Trophoblast cell (in vitro differentiated cells and primary cell): Measurements from ENCODE around the gene BEGAIN.

ENCODE experiments used
- DNase-seq, 2 donors: peaks; one replicate each; pipeline ENCODE4 v3.0.0-alpha.2; 2016
- H2AFZ ChIP-seq: 2 replicates; pipeline ENCODE4 v1.6.1; 2013; ENCODE audit warnings: low read length, moderate library complexity, mild to moderate bottlenecking; ENCODE audit not compliant: insufficient read depth, poor library complexity
- H2AK5ac ChIP-seq: 2 replicates; pipeline ENCODE4 v1.6.1; 2013; ENCODE audit warnings: mild to moderate bottlenecking, low read length
- H2BK120ac ChIP-seq: 2 replicates; pipeline ENCODE4 v1.6.1; 2013; ENCODE audit warnings: low read length, mild to moderate bottlenecking, moderate library complexity; ENCODE audit not compliant: insufficient read depth, poor library complexity
- H2BK12ac ChIP-seq: 2 replicates; pipeline ENCODE4 v1.6.1; 2013; ENCODE audit warnings: mild to moderate bottlenecking, low read length, moderate library complexity
- H2BK5ac ChIP-seq: 2 replicates; pipeline ENCODE4 v1.6.1; 2013; ENCODE audit warnings: low read length, low read depth, moderate library complexity, mild to moderate bottlenecking; ENCODE audit not compliant: poor library complexity
- H3K14ac ChIP-seq: 2 replicates; pipeline ENCODE4 v1.6.1; 2013; ENCODE audit warnings: mild to moderate bottlenecking, low read length
- H3K18ac ChIP-seq: 2 replicates; pipeline ENCODE4 v1.6.1; 2013; ENCODE audit warnings: mild to moderate bottlenecking, low read length
- H3K23ac ChIP-seq: 2 replicates; pipeline ENCODE4 v1.6.1; 2013; ENCODE audit warnings: low read length
- H3K27ac ChIP-seq: 2 replicates; pipeline ENCODE4 v1.5.1; 2013; ENCODE audit warnings: low read depth, mild to moderate bottlenecking, inconsistent platforms, low read length, moderate library complexity
- H3K27me3 ChIP-seq: 2 replicates; pipeline ENCODE4 v1.6.1; 2013; ENCODE audit warnings: inconsistent platforms, mild to moderate bottlenecking, low read length, moderate library complexity; ENCODE audit not compliant: insufficient read depth
- H3K36me3 ChIP-seq, 2 experiments: 1 replicate in 1 of 2; 2 replicates in 1 of 2; pipeline ENCODE4 v1.6.1; 2013; ENCODE audit warnings: low read length in 2 of 2, mild to moderate bottlenecking in 2 of 2, moderate library complexity in 1 of 2; ENCODE audit not compliant: insufficient read depth in 2 of 2, control insufficient read depth in 1 of 2
- H3K4ac ChIP-seq: 2 replicates; pipeline ENCODE4 v1.6.1; 2013; ENCODE audit warnings: low read depth, mild to moderate bottlenecking, low read length, moderate library complexity
- H3K4me1 ChIP-seq, 2 experiments: 1 replicate in 1 of 2; 2 replicates in 1 of 2; pipeline ENCODE4 v1.6.1; 2013; ENCODE audit warnings: low read length in 2 of 2, mild to moderate bottlenecking in 2 of 2, moderate library complexity in 1 of 2; ENCODE audit not compliant: insufficient read depth in 2 of 2, control insufficient read depth in 1 of 2
- H3K4me2 ChIP-seq: 2 replicates; pipeline ENCODE4 v1.6.1; 2013; ENCODE audit warnings: inconsistent platforms, mild to moderate bottlenecking, low read length, moderate library complexity
- H3K4me3 ChIP-seq: 2 replicates; pipeline ENCODE4 v1.5.1; 2013; ENCODE audit warnings: mild to moderate bottlenecking, low read depth, low read length, inconsistent platforms
- H3K79me1 ChIP-seq: one replicate; pipeline ENCODE4 v1.6.1; 2013; ENCODE audit warnings: low read length
- H3K79me2 ChIP-seq: 2 replicates; pipeline ENCODE4 v1.6.1; 2013; ENCODE audit warnings: low read length, mild to moderate bottlenecking; ENCODE audit not compliant: control insufficient read depth, insufficient read depth, poor library complexity
- H3K9ac ChIP-seq: 2 replicates; pipeline ENCODE4 v1.6.1; 2013; ENCODE audit warnings: mild to moderate bottlenecking, low read length
- H3K9me3 ChIP-seq: 2 replicates; pipeline ENCODE4 v1.6.1; 2013; ENCODE audit warnings: low read depth, mild to moderate bottlenecking, control low read depth, inconsistent platforms, low read length; ENCODE audit not compliant: insufficient read depth
- H4K12ac ChIP-seq: 2 replicates; pipeline ENCODE4 v1.6.1; 2013; ENCODE audit warnings: low read depth, mild to moderate bottlenecking, low read length, moderate library complexity
- H4K8ac ChIP-seq: 2 replicates; pipeline ENCODE4 v1.6.1; 2013; ENCODE audit warnings: low read depth, mild to moderate bottlenecking, low read length, moderate library complexity
- H4K91ac ChIP-seq: one replicate; pipeline ENCODE4 v1.6.1; 2013; ENCODE audit warnings: low read depth, mild to moderate bottlenecking, low read length, moderate library complexity
- WGBS: extraction: QIAGEN DNeasy Blood & Tissue Kit; methylation state at CpG from one replicate; pipeline ENCODE4 v1.1.7; 2013; ENCODE audit warnings: missing lambda C conversion rate; ENCODE audit not compliant: insufficient read length, insufficient coverage; ENCODE audit errors: extremely low coverage; 5-methylcytosine and 5-hydroxymethylcytosine counted together

BEGAIN gene

GRCh38 chr14:100629696-100630095 is 42.5 kb upstream of the BEGAIN start:
- no peak overlapping the region for H3K18ac ChIP-seq
- H3K4me3 ChIP-seq, result no peak overlapping the region
- no peak overlapping the region for H3K9ac ChIP-seq
- H3K4me2 ChIP-seq, result no peak overlapping the region
- H3K14ac ChIP-seq, result no peak overlapping the region
- no peaks in the 10 kb centered on the region for H3K27me3 ChIP-seq
- no peak overlapping the region for H2AFZ ChIP-seq
- no peak overlapping the region for H2BK12ac ChIP-seq
- H2BK120ac ChIP-seq, result no peak overlapping the region
- no peaks in the 10 kb centered on the region for H3K4me1 ChIP-seq
- no peak overlapping the region for H3K4ac ChIP-seq
- no peak overlapping the region for H4K91ac ChIP-seq
- H2BK5ac ChIP-seq, result no peak overlapping the region
- H3K9me3 ChIP-seq, result no peaks in the 10 kb centered on the region
- DNase-seq, result no peak
- H4K12ac ChIP-seq, result no peak overlapping the region
- no CpG with 5 or more reads among the region's 15 CpGs for WGBS
- no peak overlapping the region for H3K27ac ChIP-seq
- no peak overlapping the region for H2AK5ac ChIP-seq
- no peak overlapping the region for H3K23ac ChIP-seq
- no peaks in the 10 kb centered on the region for H3K36me3 ChIP-seq
- H3K79me2 ChIP-seq, result no peaks in the 10 kb centered on the region
- no peaks in the 10 kb centered on the region for H3K79me1 ChIP-seq
- H4K8ac ChIP-seq, result no peak overlapping the region

GRCh38 chr14:100629098-100629497 is 41.9 kb upstream of the BEGAIN start:
- Histone ChIP-seq H2BK12ac (no peak overlapping the region), H3K36me3 (no peaks in the 10 kb centered on the region), H3K14ac (no peak overlapping the region), H3K27me3 (no peaks in the 10 kb centered on the region), H4K91ac (no peak overlapping the region), H3K4me1 (no peaks in the 10 kb centered on the region), H3K9me3 (no peaks in the 10 kb centered on the region), H3K79me2 (no peaks in the 10 kb centered on the region), H4K8ac (no peak overlapping the region), H3K4me2 (no peak overlapping the region), H4K12ac (no peak overlapping the region), H3K9ac (no peak overlapping the region), H3K18ac (no peak overlapping the region), H2BK120ac (no peak overlapping the region), H2AK5ac (no peak overlapping the region), H3K79me1 (no peaks in the 10 kb centered on the region), H2BK5ac (no peak overlapping the region), H3K23ac (no peak overlapping the region), H3K4me3 (no peak overlapping the region), H3K4ac (no peak overlapping the region), H2AFZ (no peak overlapping the region), H3K27ac (no peak overlapping the region)
- DNase-seq, result no peak
- WGBS, result no CpG with 5 or more reads among the region's 13 CpGs

GRCh38 chr14:100628225-100628624 is 41.0 kb upstream of the BEGAIN start:
- H4K8ac ChIP-seq, result no peak overlapping the region
- no peak overlapping the region for H2BK5ac ChIP-seq
- no CpG with 5 or more reads among the region's 12 CpGs for WGBS
- no peak overlapping the region for H3K4me3 ChIP-seq
- H3K14ac ChIP-seq, result no peak overlapping the region
- no peak overlapping the region for H3K27ac ChIP-seq
- no peak overlapping the region for H3K18ac ChIP-seq
- no peak for DNase-seq
- no peak overlapping the region for H2AFZ ChIP-seq
- no peak overlapping the region for H4K12ac ChIP-seq
- no peak overlapping the region for H3K9ac ChIP-seq
- no peak overlapping the region for H3K23ac ChIP-seq
- H3K79me1 ChIP-seq, result no peaks in the 10 kb centered on the region
- H3K79me2 ChIP-seq, result no peaks in the 10 kb centered on the region
- H2AK5ac ChIP-seq, result no peak overlapping the region
- no peak overlapping the region for H2BK120ac ChIP-seq
- no peaks in the 10 kb centered on the region for H3K9me3 ChIP-seq
- no peak overlapping the region for H2BK12ac ChIP-seq
- no peaks in the 10 kb centered on the region for H3K27me3 ChIP-seq
- H3K4me1 ChIP-seq, result no peaks in the 10 kb centered on the region
- no peak overlapping the region for H4K91ac ChIP-seq
- H3K4me2 ChIP-seq, result no peak overlapping the region
- H3K4ac ChIP-seq, result no peak overlapping the region
- H3K36me3 ChIP-seq, result no peaks in the 10 kb centered on the region

GRCh38 chr14:100626614-100627013 is 39.4 kb upstream of the BEGAIN start:
- no CpG with 5 or more reads among the region's 1 CpG for WGBS

More at GRCh38 chr14:100626614-100627013, 39.4 kb upstream of the BEGAIN start:
- H3K4ac ChIP-seq, result no peak overlapping the region
- H3K79me2 ChIP-seq, result no peaks in the 10 kb centered on the region
- no peak overlapping the region for H2AFZ ChIP-seq
- no peak overlapping the region for H4K8ac ChIP-seq
- no peaks in the 10 kb centered on the region for H3K4me1 ChIP-seq
- no peak overlapping the region for H2BK120ac ChIP-seq
- no peak for DNase-seq
- no peak overlapping the region for H4K91ac ChIP-seq
- no peak overlapping the region for H3K14ac ChIP-seq
- H3K36me3 ChIP-seq, result no peaks in the 10 kb centered on the region
- H3K9me3 ChIP-seq, result no peaks in the 10 kb centered on the region
- H2AK5ac ChIP-seq, result no peak overlapping the region
- H3K4me2 ChIP-seq, result no peak overlapping the region
- H3K27ac ChIP-seq, result no peak overlapping the region
- no peak overlapping the region for H2BK5ac ChIP-seq
- H3K23ac ChIP-seq, result no peak overlapping the region
- H3K79me1 ChIP-seq, result no peaks in the 10 kb centered on the region
- H3K18ac ChIP-seq, result no peak overlapping the region
- no peak overlapping the region for H4K12ac ChIP-seq
- no peak overlapping the region for H3K4me3 ChIP-seq
- H3K27me3 ChIP-seq, result no peaks in the 10 kb centered on the region
- H2BK12ac ChIP-seq, result no peak overlapping the region
- no peak overlapping the region for H3K9ac ChIP-seq
